GM19238 (cell line): ENCODE measurements around the gene SNRK.

ENCODE experiments used
- DNase-seq: peaks from one replicate; pipeline ENCODE4 v3.0.0; 2011; ENCODE audit warnings: low spot score; ENCODE audit not compliant: insufficient read length

SNRK gene

GRCh38 chr3:43286115-43286840 is at the start of gene SNRK:
TSS of gene SNRK (plus strand) at chr3:43286540. CDS start at chr3:43303204, 16,664 bp downstream.
- peak; percentile 90 for DNase-seq

- DNase-seq: no peak
These were observed 47.5 kb upstream of the SNRK start for GRCh38 chr3:43238801-43239200.

GRCh38 chr3:43239755-43240154 is 46.6 kb upstream of the SNRK start:
- no peak for DNase-seq

GRCh38 chr3:43243590-43244587 is 42.5 kb upstream of the SNRK start:
- no peak for DNase-seq

GRCh38 chr3:43244694-43245093 is 41.6 kb upstream of the SNRK start:
- no peak for DNase-seq

GRCh38 chr3:43246976-43247375 is 39.4 kb upstream of the SNRK start:
- no peak for DNase-seq

GRCh38 chr3:43247561-43248184 is 38.7 kb upstream of the SNRK start:
- DNase-seq: no peak

- DNase-seq: no peak
These were observed 38.2 kb upstream of the SNRK start for GRCh38 chr3:43248185-43248583.

GRCh38 chr3:43248973-43249372 is 37.4 kb upstream of the SNRK start:
- DNase-seq: no peak

GRCh38 chr3:43249405-43249804 is 36.9 kb upstream of the SNRK start:
- DNase-seq: no peak

- DNase-seq: no peak
These were observed 33.0 kb upstream of the SNRK start for GRCh38 chr3:43253294-43253693.

GRCh38 chr3:43254125-43254524 is 32.2 kb upstream of the SNRK start:
- no peak for DNase-seq

- no peak for DNase-seq
These were observed 30.7 kb upstream of the SNRK start for GRCh38 chr3:43255662-43256061.

GRCh38 chr3:43256714-43257461 is 29.5 kb upstream of the SNRK start:
- no peak for DNase-seq

- DNase-seq: no peak
These were observed 28.5 kb upstream of the SNRK start for GRCh38 chr3:43257850-43258249.

- DNase-seq: no peak
These were observed 26.7 kb upstream of the SNRK start for GRCh38 chr3:43259626-43260025.

- no peak for DNase-seq
These were observed 25.9 kb upstream of the SNRK start for GRCh38 chr3:43260412-43260811.

GRCh38 chr3:43262194-43262593 is 24.1 kb upstream of the SNRK start:
- DNase-seq: no peak

- no peak for DNase-seq
These were observed 19.9 kb upstream of the SNRK start for GRCh38 chr3:43266451-43266850.

- no peak for DNase-seq
These were observed 19.3 kb upstream of the SNRK start for GRCh38 chr3:43266995-43267394.

GRCh38 chr3:43268636-43269035 is 17.7 kb upstream of the SNRK start:
- DNase-seq: no peak
